ENCODE measurements around the gene CHAMP1.

DNA sequence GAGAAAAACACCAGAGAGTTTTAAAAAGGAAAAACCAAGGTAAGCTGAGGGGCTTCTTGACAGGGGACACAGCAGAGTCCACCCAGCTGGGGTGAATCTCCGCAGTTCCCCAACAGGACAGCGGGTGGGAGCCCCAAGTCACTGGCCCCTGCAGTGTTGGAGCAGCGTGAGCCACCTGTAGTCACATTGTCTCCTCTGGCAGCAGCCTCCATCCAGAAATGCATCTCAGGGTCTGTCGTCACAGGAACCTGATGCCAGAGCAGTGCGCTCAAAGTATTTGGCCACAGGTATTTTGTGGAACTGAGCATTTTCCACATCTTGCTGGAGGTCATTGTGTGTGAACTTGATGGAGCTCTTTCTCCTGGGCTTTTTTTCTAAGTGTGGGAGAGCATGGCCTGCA, 24.7 kb downstream of the CHAMP1 start:
- TF ChIP-seq, protein P1, sequence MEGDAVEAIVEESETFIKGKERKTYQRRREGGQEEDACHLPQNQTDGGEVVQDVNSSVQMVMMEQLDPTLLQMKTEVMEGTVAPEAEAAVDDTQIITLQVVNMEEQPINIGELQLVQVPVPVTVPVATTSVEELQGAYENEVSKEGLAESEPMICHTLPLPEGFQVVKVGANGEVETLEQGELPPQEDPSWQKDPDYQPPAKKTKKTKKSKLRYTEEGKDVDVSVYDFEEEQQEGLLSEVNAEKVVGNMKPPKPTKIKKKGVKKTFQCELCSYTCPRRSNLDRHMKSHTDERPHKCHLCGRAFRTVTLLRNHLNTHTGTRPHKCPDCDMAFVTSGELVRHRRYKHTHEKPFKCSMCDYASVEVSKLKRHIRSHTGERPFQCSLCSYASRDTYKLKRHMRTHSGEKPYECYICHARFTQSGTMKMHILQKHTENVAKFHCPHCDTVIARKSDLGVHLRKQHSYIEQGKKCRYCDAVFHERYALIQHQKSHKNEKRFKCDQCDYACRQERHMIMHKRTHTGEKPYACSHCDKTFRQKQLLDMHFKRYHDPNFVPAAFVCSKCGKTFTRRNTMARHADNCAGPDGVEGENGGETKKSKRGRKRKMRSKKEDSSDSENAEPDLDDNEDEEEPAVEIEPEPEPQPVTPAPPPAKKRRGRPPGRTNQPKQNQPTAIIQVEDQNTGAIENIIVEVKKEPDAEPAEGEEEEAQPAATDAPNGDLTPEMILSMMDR (tag by site-specific recombination; IDR thresholded peaks at IDR 0.05), result no peak
- TF ChIP-seq HOXA7 (CRISPR knock-in tag; IDR thresholded peaks at IDR 0.05; ENCODE audit: borderline replicate concordance) (no peak), TCF7L2 (IDR thresholded peaks at IDR 0.05; ENCODE audit: borderline replicate concordance, low read depth, low read length) (no peak), TRIM28 (IDR thresholded peaks at IDR 0.05; ENCODE audit: borderline replicate concordance, low read length) (no peak), WT1 (tag by site-specific recombination; IDR thresholded peaks at IDR 0.05) (no peak), ZNF274 (IDR thresholded peaks at IDR 0.05; ENCODE audit: low read length) (no peak), ZNF274 (tag by site-specific recombination; IDR thresholded peaks at IDR 0.05; ENCODE audit: borderline replicate concordance) (no peak), SETDB1 (IDR thresholded peaks at IDR 0.05; ENCODE audit: insufficient read length, low read length) (no peak), ZNF292 (tag by site-specific recombination; IDR thresholded peaks at IDR 0.05; ENCODE audit: borderline replicate concordance, low read depth) (no peak)
